HepG2 (cell line): ENCODE data around the gene LUC7L. TPM values are rescaled to one million over a fixed set of nuclear protein-coding genes. Genes with fewer than 3 reads are reported as not detected.
A peak's percentile ranks its signal among the peaks of the same experiment; 100 is the strongest.

Experiments used
- FOSL1 ChIP-seq: sonication (generic); formaldehyde crosslinking; IDR thresholded peaks from 2 replicates; pipeline ENCODE4 v1.9.0; 2021; ENCODE audit warnings: missing genetic modification reagents, borderline replicate concordance
- GATAD2A ChIP-seq: IDR thresholded peaks from 2 replicates; pipeline ENCODE4 v1.6.1; 2016
- HIVEP1 ChIP-seq: sonication (generic); formaldehyde crosslinking; IDR thresholded peaks from 2 replicates; pipeline ENCODE4 v1.4.0; 2020; ENCODE audit warnings: mild to moderate bottlenecking, missing genetic modification reagents
- HNF4A ChIP-seq: sonication (generic); formaldehyde crosslinking; IDR thresholded peaks from 2 replicates; pipeline ENCODE4 v1.4.0; 2020; ENCODE audit warnings: missing genetic modification reagents
- KLF12 ChIP-seq: sonication (generic); formaldehyde crosslinking; IDR thresholded peaks from 2 replicates; pipeline ENCODE4 v1.4.0; 2020; ENCODE audit warnings: missing genetic modification reagents, borderline replicate concordance
- SIN3B ChIP-seq: fragments of 150-350 bp; IDR thresholded peaks from 2 replicates; pipeline ENCODE4 v1.6.1; 2014; ENCODE audit warnings: low read length
- SRF ChIP-seq: IDR thresholded peaks from 2 replicates; pipeline ENCODE4 v1.6.1; 2011; ENCODE audit warnings: mild to moderate bottlenecking, low read depth, low read length, moderate library complexity
- ZMYM3 ChIP-seq: sonication (generic); formaldehyde crosslinking; IDR thresholded peaks from 2 replicates; pipeline ENCODE4 v1.5.1; 2020; ENCODE audit warnings: mild to moderate bottlenecking, missing genetic modification reagents
- ZNF20 ChIP-seq: sonication (generic); formaldehyde crosslinking; IDR thresholded peaks from 2 replicates; pipeline ENCODE4 v1.4.0; 2020; ENCODE audit warnings: mild to moderate bottlenecking, moderate library complexity, missing genetic modification reagents
- ZNF510 ChIP-seq: sonication (generic); formaldehyde crosslinking; IDR thresholded peaks from 2 replicates; pipeline ENCODE4 v1.4.0; 2020; ENCODE audit warnings: low read depth, mild to moderate bottlenecking, missing genetic modification reagents
- ZNF644 ChIP-seq: IDR thresholded peaks from 2 replicates; pipeline ENCODE4 v1.6.1; 2016; ENCODE audit warnings: low read depth
- ZNF724P ChIP-seq: sonication (generic); formaldehyde crosslinking; IDR thresholded peaks from 2 replicates; pipeline ENCODE4 v1.8.0; 2022; ENCODE audit warnings: missing genetic modification reagents, borderline replicate concordance
- polyA plus RNA-seq, 8 experiments: library from polyadenylated mRNA; depleted of rRNA in 3 of 8; stranded (reverse) in 7 of 8; unstranded in 1 of 8; fragments of >200 nt; fragmentation: Illumina TruSeq in 4 of 8; extraction: Trizol in 4 of 8; gene quantifications; 2 replicates each; pipeline versions ENCODE4 v1.2.1 to v1.2.3, GENCODE V29; 2011 to 2016; ENCODE audit warnings: low read depth in 4 of 8, missing spikeins in 1 of 8, mixed read lengths in 1 of 8; ENCODE audit not compliant: insufficient read depth in 1 of 8
- total RNA-seq, 5 experiments: library from RNA; depleted of rRNA; stranded (reverse); fragments of >200 nt; fragmentation: Illumina TruSeq; extraction: Trizol; gene quantifications; 2 replicates each; pipeline ENCODE4 v1.2.3, GENCODE V29; 2016; ENCODE audit warnings: low read depth in 1 of 5
- TF ChIP-seq, protein P1 (sequence below): sonication (generic); formaldehyde crosslinking; IDR thresholded peaks from 2 replicates; pipeline ENCODE4 v1.8.1; 2022; ENCODE audit warnings: low read depth, mild to moderate bottlenecking, missing genetic modification reagents
- TF ChIP-seq, protein P2 (sequence below): sonication (generic); formaldehyde crosslinking; IDR thresholded peaks from 2 replicates; pipeline ENCODE4 v1.9.0; 2021; ENCODE audit warnings: missing genetic modification reagents, mild to moderate bottlenecking, borderline replicate concordance
- TF ChIP-seq, protein P3 (sequence below): sonication (generic); formaldehyde crosslinking; IDR thresholded peaks from 2 replicates; pipeline ENCODE4 v1.9.0; 2022; ENCODE audit warnings: missing genetic modification reagents, mild to moderate bottlenecking, borderline replicate concordance
- TF ChIP-seq, protein P4 (sequence below): sonication (generic); formaldehyde crosslinking; IDR thresholded peaks from 2 replicates; pipeline ENCODE4 v1.8.0; 2022; ENCODE audit warnings: missing genetic modification reagents, mild to moderate bottlenecking, inconsistent platforms, borderline replicate concordance
- TF ChIP-seq, protein P5 (sequence below): sonication (generic); formaldehyde crosslinking; IDR thresholded peaks from 2 replicates; pipeline ENCODE4 v1.5.1; 2020; ENCODE audit warnings: mild to moderate bottlenecking, missing genetic modification reagents, borderline replicate concordance

The LUC7L gene
- total and polyA plus RNA-seq, 2 of the 13 experiments (the other 11 are each of a cell fraction or from before 2014, with no cell fraction given): 48.7 to 56.9 TPM

DNA sequence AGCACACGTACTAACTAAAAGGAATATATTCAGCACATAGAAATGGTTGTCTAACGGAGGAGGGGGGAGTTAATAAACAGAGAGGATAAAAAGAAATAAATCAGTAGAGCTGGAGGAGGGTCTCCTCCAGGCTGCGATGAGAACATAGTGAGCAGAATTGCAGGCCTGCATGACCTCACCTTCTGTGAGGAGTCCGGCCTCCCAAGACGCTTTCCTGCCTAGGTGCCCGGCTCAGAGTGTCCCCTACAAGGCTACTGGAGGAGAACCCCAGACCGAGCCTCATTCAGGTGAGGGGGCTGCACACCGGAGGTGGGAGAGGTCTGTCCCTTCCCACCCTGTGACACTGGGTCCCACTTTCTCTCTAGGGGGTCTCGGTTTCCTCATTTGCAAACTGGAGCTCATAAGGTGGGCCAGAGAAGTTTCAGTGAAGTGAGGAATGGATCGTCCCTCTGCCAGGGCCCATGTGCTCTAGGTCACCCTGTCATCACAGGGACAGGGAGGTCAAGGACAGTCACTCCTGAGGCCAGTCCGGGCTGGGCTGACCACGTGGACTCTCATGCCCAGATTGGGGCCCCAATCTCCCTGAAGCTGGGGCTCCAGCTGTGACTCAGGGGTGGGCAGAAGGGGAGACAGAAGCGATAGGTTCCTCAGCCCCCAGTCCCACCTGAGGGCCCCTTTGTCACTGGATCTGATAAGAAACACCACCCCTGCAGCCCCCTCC lies 66.8 kb downstream of the LUC7L start (continued):
- TF ChIP-seq, protein P1, sequence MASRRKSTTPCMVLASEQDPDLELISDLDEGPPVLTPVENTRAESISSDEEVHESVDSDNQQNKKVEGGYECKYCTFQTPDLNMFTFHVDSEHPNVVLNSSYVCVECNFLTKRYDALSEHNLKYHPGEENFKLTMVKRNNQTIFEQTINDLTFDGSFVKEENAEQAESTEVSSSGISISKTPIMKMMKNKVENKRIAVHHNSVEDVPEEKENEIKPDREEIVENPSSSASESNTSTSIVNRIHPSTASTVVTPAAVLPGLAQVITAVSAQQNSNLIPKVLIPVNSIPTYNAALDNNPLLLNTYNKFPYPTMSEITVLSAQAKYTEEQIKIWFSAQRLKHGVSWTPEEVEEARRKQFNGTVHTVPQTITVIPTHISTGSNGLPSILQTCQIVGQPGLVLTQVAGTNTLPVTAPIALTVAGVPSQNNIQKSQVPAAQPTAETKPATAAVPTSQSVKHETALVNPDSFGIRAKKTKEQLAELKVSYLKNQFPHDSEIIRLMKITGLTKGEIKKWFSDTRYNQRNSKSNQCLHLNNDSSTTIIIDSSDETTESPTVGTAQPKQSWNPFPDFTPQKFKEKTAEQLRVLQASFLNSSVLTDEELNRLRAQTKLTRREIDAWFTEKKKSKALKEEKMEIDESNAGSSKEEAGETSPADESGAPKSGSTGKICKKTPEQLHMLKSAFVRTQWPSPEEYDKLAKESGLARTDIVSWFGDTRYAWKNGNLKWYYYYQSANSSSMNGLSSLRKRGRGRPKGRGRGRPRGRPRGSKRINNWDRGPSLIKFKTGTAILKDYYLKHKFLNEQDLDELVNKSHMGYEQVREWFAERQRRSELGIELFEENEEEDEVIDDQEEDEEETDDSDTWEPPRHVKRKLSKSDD (CRISPR knock-in tag): no peak
- no peak for TF ChIP-seq ZNF510 (CRISPR knock-in tag)
- TF ChIP-seq FOSL1 (CRISPR knock-in tag): no peak
- TF ChIP-seq, protein P2, sequence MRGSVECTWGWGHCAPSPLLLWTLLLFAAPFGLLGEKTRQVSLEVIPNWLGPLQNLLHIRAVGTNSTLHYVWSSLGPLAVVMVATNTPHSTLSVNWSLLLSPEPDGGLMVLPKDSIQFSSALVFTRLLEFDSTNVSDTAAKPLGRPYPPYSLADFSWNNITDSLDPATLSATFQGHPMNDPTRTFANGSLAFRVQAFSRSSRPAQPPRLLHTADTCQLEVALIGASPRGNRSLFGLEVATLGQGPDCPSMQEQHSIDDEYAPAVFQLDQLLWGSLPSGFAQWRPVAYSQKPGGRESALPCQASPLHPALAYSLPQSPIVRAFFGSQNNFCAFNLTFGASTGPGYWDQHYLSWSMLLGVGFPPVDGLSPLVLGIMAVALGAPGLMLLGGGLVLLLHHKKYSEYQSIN (CRISPR knock-in tag): no peak
- 0 out of 2 replicates have a peak, but pooled peaks have one; percentile 28 for TF ChIP-seq HIVEP1 (CRISPR knock-in tag)
- no peak for TF ChIP-seq SRF
- TF ChIP-seq, protein P3, sequence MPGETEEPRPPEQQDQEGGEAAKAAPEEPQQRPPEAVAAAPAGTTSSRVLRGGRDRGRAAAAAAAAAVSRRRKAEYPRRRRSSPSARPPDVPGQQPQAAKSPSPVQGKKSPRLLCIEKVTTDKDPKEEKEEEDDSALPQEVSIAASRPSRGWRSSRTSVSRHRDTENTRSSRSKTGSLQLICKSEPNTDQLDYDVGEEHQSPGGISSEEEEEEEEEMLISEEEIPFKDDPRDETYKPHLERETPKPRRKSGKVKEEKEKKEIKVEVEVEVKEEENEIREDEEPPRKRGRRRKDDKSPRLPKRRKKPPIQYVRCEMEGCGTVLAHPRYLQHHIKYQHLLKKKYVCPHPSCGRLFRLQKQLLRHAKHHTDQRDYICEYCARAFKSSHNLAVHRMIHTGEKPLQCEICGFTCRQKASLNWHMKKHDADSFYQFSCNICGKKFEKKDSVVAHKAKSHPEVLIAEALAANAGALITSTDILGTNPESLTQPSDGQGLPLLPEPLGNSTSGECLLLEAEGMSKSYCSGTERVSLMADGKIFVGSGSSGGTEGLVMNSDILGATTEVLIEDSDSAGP (CRISPR knock-in tag): 0 out of 2 replicates have a peak, but pooled peaks have one; percentile 25
- TF ChIP-seq, protein P4, sequence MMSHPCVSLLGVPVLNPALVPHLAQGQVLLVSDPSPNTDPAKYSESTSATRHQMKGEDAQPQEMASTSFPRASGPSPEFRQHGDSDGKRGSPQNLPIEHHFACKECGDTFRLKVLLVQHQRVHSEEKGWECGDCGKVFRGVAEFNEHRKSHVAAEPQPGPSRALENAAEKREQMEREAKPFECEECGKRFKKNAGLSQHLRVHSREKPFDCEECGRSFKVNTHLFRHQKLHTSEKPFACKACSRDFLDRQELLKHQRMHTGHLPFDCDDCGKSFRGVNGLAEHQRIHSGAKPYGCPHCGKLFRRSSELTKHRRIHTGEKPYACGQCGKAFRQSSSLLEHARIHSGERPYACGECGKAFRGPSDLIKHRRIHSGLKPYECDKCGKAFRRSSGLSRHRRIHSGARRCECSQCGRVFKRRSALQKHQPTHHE: no peak
- TF ChIP-seq, protein P5, sequence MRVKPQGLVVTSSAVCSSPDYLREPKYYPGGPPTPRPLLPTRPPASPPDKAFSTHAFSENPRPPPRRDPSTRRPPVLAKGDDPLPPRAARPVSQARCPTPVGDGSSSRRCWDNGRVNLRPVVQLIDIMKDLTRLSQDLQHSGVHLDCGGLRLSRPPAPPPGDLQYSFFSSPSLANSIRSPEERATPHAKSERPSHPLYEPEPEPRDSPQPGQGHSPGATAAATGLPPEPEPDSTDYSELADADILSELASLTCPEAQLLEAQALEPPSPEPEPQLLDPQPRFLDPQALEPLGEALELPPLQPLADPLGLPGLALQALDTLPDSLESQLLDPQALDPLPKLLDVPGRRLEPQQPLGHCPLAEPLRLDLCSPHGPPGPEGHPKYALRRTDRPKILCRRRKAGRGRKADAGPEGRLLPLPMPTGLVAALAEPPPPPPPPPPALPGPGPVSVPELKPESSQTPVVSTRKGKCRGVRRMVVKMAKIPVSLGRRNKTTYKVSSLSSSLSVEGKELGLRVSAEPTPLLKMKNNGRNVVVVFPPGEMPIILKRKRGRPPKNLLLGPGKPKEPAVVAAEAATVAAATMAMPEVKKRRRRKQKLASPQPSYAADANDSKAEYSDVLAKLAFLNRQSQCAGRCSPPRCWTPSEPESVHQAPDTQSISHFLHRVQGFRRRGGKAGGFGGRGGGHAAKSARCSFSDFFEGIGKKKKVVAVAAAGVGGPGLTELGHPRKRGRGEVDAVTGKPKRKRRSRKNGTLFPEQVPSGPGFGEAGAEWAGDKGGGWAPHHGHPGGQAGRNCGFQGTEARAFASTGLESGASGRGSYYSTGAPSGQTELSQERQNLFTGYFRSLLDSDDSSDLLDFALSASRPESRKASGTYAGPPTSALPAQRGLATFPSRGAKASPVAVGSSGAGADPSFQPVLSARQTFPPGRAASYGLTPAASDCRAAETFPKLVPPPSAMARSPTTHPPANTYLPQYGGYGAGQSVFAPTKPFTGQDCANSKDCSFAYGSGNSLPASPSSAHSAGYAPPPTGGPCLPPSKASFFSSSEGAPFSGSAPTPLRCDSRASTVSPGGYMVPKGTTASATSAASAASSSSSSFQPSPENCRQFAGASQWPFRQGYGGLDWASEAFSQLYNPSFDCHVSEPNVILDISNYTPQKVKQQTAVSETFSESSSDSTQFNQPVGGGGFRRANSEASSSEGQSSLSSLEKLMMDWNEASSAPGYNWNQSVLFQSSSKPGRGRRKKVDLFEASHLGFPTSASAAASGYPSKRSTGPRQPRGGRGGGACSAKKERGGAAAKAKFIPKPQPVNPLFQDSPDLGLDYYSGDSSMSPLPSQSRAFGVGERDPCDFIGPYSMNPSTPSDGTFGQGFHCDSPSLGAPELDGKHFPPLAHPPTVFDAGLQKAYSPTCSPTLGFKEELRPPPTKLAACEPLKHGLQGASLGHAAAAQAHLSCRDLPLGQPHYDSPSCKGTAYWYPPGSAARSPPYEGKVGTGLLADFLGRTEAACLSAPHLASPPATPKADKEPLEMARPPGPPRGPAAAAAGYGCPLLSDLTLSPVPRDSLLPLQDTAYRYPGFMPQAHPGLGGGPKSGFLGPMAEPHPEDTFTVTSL: no peak
- TF ChIP-seq ZNF20 (CRISPR knock-in tag): no peak
- TF ChIP-seq HNF4A (CRISPR knock-in tag): peak; percentile 60
- no peak for TF ChIP-seq ZNF724P
- peak; percentile 58 for TF ChIP-seq GATAD2A (CRISPR knock-in tag)
- TF ChIP-seq KLF12: no peak
- no peak for TF ChIP-seq SIN3B
- TF ChIP-seq ZNF644: no peak
- 0 out of 2 replicates have a peak, but pooled peaks have one; percentile 15 for TF ChIP-seq ZMYM3 (CRISPR knock-in tag)
